ENCODE results near the gene ACSS2.

ACSS2 gene

GRCh38 chr20:34952671-34953070 lies 76.3 kb downstream of the ACSS2 start:
- no peak for DNase-seq

GRCh38 chr20:34953960-34954359 lies 77.5 kb downstream of the ACSS2 start:
- no peak for DNase-seq

- DNase-seq: no peak
Measured at GRCh38 chr20:34954904-34955230, 78.5 kb downstream of the ACSS2 start.

- peak; percentile 95 to 96 for DNase-seq
Measured at GRCh38 chr20:34955231-34956040, 79.0 kb downstream of the ACSS2 start, which contains the start of the genes GSS and MYH7B. Gene GSS (minus strand): TSS chr20:34955806. CDS start chr20:34951852, 3,954 bp downstream. Gene MYH7B (plus strand): TSS chr20:34955868. CDS start chr20:34978006, 22,138 bp downstream.

GRCh38 chr20:34956041-34956458 lies 79.6 kb downstream of the ACSS2 start:
- no peak for DNase-seq

GRCh38 chr20:34956751-34957472 lies 80.5 kb downstream of the ACSS2 start:
- DNase-seq: no peak

GRCh38 chr20:34964486-34964885 lies 88.1 kb downstream of the ACSS2 start:
- DNase-seq: no peak

- DNase-seq: no peak
Measured at GRCh38 chr20:34965051-34965450, 88.6 kb downstream of the ACSS2 start.

- no peak for DNase-seq
Measured at GRCh38 chr20:34967421-34967820, 91.0 kb downstream of the ACSS2 start.

- no peak for DNase-seq
Measured at GRCh38 chr20:34968042-34968775, 91.8 kb downstream of the ACSS2 start.

GRCh38 chr20:34970193-34970840 lies 93.9 kb downstream of the ACSS2 start:
- DNase-seq: no peak

- DNase-seq: no peak
Measured at GRCh38 chr20:34970846-34971560, 94.6 kb downstream of the ACSS2 start.

- DNase-seq: no peak
Measured at GRCh38 chr20:34971561-34972235, 95.3 kb downstream of the ACSS2 start.

GRCh38 chr20:34974246-34974645 lies 97.8 kb downstream of the ACSS2 start:
- no peak for DNase-seq

- DNase-seq: no peak
Measured at GRCh38 chr20:34976286-34976685, 99.9 kb downstream of the ACSS2 start.

All from CD4-positive, alpha-beta T cell treated with Interleukin-4 for 1 hour (primary cell).